HG03442 (cell line): ENCODE results near the gene ZNF445.
"Not testable (repeated sequence)": the region's sequence is repeated elsewhere in the genome, so short reads cannot be mapped to it uniquely, and the experiment has no call there.

Experiments used
- ATAC-seq: cut with Tn5 transposase; IDR thresholded peaks from one replicate; pipeline ENCODE4 v1.9.1; 2021; ENCODE audit warnings: mild to moderate bottlenecking, moderate library complexity; ENCODE audit not compliant: unreplicated experiment

Gene ZNF445

GRCh38 chr3:44476963-44477311 is 533 bp downstream of the ZNF445 start:
- ATAC-seq = no peak

GRCh38 chr3:44476181-44476611 is 1.3 kb downstream of the ZNF445 start:
- no peak for ATAC-seq

- not testable (repeated sequence) for ATAC-seq
Measured at GRCh38 chr3:44474886-44475285, 2.6 kb downstream of the ZNF445 start.

- no peak for ATAC-seq
Measured at GRCh38 chr3:44470430-44470829, 7.0 kb downstream of the ZNF445 start.

- no peak for ATAC-seq
Measured at GRCh38 chr3:44469914-44470313, 7.6 kb downstream of the ZNF445 start.

- no peak for ATAC-seq
Measured at GRCh38 chr3:44468572-44469520, 8.6 kb downstream of the ZNF445 start.

GRCh38 chr3:44468099-44468537 is 9.4 kb downstream of the ZNF445 start:
- ATAC-seq = not testable (repeated sequence)

GRCh38 chr3:44467241-44467640 is 10.2 kb downstream of the ZNF445 start:
- no peak for ATAC-seq

- not testable (repeated sequence) for ATAC-seq
Measured at GRCh38 chr3:44464920-44465319, 12.6 kb downstream of the ZNF445 start.

- no peak for ATAC-seq
Measured at GRCh38 chr3:44464509-44464908, 13.0 kb downstream of the ZNF445 start.

- ATAC-seq = not testable (repeated sequence)
Measured at GRCh38 chr3:44460050-44460449, 17.4 kb downstream of the ZNF445 start.

- ATAC-seq = no peak
Measured at GRCh38 chr3:44455318-44455717, 22.2 kb downstream of the ZNF445 start.

- ATAC-seq = no peak
Measured at GRCh38 chr3:44454258-44454657, 23.2 kb downstream of the ZNF445 start.

- ATAC-seq = no peak
Measured at GRCh38 chr3:44451441-44451840, 26.0 kb downstream of the ZNF445 start.

- no peak for ATAC-seq
Measured at GRCh38 chr3:44446929-44447328, 30.5 kb downstream of the ZNF445 start.

- ATAC-seq = no peak
Measured at GRCh38 chr3:44445786-44446185, 31.7 kb downstream of the ZNF445 start.

GRCh38 chr3:44444896-44445691 is 32.4 kb downstream of the ZNF445 start:
- ATAC-seq = no peak

- ATAC-seq = no peak
Measured at GRCh38 chr3:44444437-44444836, 33.0 kb downstream of the ZNF445 start.

- peak; percentile 27 for ATAC-seq
Measured at GRCh38 chr3:44442596-44443309, 34.7 kb downstream of the ZNF445 start.

- ATAC-seq = peak; percentile 93
Measured at GRCh38 chr3:44439499-44440295, 37.8 kb downstream of the ZNF445 start.
